GM15510 (cell line): ENCODE data around the gene FRS3.

Experiments
- POLR2A ChIP-seq: IDR thresholded peaks from 3 replicates; pipeline ENCODE4 v1.6.1; 2011; ENCODE audit warnings: borderline replicate concordance; ENCODE audit not compliant: insufficient read length; ENCODE audit errors: extremely low read depth

FRS3 gene, protein sequence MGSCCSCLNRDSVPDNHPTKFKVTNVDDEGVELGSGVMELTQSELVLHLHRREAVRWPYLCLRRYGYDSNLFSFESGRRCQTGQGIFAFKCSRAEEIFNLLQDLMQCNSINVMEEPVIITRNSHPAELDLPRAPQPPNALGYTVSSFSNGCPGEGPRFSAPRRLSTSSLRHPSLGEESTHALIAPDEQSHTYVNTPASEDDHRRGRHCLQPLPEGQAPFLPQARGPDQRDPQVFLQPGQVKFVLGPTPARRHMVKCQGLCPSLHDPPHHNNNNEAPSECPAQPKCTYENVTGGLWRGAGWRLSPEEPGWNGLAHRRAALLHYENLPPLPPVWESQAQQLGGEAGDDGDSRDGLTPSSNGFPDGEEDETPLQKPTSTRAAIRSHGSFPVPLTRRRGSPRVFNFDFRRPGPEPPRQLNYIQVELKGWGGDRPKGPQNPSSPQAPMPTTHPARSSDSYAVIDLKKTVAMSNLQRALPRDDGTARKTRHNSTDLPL

DNA sequence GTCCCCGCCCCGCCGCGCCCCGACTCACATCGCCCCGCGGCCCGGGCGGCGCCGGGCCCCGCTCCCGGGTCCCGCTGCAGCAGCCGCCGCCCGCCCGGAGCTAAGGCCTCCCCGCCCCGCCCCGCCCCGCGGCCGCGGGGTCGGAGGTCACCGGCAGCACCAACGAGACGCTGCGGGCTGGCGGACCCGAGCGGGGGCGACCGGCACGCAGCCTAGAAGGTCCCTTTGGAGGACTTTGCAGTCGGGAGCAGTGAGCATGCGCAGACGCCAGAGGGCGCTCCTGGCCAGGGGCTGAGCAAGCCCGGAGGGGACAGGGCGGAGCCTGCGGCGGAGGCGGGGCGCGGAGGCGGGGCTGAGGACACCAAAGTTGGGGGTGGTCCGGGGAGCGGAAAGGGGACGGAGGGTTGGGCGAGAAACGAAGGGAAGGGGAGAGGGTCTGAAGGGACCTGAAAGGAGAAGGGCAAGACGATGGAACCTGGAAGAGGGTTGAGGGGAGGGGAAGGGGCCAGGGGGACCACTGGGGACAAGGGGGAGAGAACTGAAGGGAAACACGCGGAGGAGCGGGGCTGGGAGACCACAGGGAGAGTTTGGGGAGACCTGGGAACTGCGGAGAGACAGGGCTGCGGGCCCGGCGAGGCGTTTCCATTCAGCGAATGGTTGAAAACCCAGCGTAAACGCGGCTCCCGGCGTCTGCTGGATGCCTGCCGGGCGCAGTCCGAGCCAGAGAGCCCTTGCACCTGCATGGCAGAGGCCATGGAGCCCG is at the start of gene FRS3:
Gene FRS3 (minus strand): TSS at position 113 of the 763 bp plus-strand sequence. CDS start 2,913 bp downstream, outside the sequence.
- peak; percentile 59 for TF ChIP-seq POLR2A

DNA sequence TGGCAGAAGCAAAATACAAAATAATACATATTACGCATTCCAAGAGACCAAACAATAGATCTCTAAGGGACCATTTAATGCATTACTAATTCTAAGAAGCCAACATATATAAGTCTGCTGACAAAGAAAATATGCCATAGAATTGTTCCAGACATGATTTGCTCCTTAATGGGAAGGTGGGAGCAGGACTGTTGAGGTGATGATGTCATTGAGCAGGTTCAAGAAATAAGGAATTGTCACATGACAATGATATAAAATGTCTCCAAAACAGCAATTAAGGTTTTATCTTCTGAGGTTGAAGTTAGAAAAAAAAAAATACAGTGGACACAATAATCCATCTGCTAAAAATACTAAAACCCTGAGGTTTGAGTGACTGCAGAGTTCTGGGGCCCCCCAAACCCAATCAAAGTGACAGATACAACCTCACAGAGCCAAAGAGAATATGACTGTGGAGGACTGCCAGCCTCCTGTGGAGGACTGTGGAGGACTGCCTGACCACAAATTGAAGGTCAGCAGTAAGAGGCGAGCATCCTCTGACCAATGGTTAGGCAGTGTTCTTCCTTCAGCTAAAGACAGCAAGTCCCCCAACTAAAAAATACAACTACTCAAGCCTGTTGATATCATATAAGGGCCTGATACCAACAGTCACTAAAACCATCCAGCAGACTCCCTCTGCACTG is 46.8 kb upstream of the FRS3 start:
- TF ChIP-seq POLR2A = no peak

DNA sequence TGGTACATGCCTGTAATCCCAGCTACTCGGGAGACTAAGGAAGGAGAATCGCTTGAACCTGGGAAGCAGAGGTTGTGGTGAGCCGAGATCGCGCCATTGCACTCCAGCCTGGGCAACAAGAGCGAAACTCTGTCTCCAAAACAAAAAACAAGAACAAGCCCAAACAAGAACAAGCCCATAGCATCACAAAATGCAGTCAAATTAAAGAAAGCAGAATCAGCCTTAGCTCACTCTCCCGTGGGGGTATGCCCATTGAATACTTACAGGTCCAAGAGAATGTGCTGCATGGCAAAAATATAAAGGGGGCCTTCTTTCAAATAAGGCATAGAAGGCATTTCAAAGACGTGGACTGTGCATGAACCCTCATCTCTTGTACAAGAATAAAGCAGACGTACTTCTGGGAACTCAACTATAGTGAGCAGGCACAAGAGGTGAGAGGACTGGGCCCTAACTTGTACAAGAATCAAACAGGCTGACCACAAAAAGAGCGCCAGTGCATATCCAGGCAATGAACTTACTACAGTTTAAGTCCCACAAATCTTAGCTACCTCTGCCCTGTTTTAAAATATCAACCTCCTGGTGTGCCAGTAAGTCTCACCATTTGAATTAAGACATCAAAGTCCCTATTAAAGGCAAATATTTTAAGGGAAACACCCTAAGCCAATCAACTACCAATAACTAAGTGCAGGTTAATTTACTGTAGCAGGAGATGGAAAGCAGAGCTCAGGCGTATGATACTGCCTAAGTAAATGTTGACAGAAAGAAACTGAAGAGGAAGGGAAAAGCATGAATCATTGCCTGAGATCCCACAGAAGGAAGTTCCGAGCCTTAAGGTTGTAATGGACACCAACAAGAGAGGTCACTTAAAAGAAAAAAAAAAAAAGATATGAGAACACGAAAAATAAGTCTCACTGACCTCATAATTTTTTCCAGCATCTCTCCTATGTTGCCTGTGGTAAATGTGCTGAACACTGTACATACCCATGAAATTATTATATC is 45.2 kb upstream of the FRS3 start:
- no peak for TF ChIP-seq POLR2A

DNA sequence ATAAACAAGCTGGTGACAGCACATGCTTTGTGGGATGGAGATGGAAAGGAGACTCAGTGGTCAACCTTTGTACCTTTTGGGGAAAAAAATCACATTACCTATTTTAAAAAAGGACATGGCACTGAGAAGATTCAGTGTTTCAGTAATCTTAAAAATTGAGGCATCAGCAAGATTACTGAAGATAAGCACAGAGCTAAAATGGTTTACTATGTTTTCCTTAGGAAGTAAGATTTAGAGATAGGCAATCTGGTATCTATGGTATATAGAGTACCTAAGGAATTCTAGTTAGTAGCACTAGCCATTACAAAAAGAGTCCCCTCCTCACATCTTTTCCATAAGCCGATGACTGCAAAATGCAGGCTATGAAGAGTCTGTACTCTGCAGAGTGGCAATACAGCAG is 43.5 kb upstream of the FRS3 start:
- TF ChIP-seq POLR2A = no peak

DNA sequence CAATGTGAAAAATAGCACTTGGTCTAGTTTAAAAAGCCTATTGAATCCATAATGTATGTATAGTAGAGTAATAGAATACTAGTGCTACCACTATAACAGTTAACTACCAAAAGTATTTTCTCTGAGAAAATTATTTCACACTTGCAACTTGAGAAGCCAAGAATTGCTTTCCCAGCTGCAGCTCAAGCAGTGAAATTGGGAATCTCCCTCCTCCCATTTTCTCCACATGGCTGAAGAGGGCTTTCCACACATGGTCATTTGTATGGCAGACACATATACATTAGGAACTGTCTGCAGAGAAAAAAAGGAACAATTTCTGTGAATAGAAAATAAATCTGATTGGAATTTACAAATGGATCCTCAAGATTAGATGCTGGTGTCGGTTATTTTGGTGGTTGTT is 42.3 kb upstream of the FRS3 start:
- TF ChIP-seq POLR2A = no peak

DNA sequence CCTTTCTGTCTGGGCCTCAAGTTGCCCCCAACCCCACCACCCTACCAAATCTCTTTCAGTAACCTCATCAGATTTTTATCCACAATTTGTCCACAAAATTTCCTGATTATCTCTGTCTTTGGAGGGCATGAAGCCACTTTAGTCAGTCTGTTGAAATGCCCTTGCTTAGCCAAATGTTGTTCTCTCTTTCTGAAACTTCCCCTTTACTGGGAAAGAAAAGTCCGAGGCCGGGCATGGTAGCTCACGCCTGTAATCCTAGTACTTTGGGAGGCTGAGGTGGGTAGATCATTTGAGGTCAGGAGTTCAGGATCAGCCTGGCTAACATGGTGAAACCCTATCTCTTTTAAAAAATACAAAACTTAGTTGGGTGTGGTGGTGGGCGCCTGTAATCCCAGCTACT is 41.6 kb upstream of the FRS3 start:
- no peak for TF ChIP-seq POLR2A

DNA sequence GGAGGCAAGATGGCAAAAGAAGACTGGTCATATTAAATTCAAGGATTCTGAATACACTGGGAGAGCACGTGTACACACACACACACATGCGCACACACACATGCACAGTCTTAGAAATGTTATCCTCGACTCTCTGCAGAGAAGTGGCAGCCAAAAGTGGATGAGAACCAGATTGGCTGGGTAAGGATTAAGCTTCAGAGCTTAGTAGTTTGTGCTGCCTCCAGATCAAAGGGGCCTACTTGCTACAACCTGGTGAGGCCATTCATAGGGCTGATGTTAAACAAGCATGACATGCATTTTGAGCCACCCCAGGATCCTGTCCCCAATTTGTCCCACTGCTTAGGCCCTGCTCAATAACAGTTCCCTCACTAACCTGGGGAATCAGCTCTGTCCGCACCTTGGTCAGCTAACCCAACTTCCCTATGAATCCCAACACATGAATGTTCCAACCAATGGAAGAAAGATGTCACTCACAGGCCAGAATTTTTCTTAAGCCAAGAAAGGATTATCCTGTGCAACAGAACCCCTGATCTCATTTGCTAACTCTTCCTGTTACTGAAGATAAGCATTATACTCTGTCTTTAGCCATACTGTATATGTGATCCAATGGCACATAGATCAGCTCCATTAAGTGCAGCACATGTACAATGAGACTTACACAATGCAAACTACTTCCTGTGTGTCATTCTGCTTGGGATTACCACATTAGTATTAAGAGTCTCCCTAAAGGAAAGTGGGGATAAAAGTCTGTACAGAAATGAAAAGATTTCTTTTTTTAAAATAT is 38.8 kb upstream of the FRS3 start:
- no peak for TF ChIP-seq POLR2A

DNA sequence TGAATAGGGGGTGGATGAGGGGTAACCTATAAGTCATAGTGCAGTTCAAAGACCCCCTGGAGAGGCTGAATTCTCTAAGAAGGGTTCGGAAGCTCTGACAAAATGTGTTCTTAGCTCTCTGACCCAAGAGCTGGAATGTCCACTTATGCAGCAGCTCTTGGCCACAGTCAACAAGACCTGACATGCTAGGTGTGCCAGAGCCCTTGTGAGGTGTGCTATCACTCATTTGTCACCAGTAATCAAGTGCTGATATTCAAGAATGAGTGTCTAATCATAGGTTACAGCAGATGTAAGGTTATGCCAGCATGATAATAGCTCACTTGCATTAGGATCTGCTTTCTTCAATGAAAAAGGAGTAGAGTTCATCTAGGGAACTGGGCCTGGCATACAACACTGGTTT is 35.9 kb upstream of the FRS3 start:
- no peak for TF ChIP-seq POLR2A

DNA sequence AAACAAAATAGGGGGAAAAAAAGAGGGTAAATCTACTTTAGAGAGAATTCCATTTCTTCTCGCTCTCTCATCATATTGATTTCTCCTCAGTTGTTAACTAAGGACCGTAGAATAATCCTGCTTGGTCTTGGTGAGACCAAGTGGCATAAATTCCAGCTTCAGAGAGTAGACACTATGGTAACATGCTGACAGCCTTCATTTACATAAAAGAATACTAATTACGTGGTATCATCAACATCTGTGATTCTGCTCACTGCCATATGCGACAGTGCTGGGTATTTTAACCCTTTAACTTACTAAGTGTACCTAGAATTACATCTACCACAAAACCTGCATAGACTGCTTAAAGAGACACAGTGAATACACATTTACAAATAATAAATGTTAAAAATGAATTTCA is 34.9 kb upstream of the FRS3 start:
- no peak for TF ChIP-seq POLR2A

DNA sequence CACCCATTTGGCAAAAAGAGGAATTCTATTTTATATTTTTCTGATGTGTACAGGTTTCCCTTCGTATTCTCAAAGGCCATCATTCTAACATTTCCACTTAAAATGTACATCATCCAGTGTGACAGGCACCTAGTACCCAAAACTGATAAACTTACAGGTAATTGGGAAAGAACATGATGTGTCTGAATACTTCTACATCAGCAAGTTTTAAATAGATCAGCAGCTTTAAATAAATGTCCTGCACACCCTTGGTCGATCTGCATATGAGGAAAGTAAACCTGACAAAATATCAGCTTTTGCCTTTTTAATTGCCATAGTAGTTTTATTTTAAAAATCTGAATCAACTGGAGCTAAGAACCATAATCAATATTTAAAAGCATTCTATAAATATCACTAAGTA is 34.3 kb upstream of the FRS3 start:
- TF ChIP-seq POLR2A = no peak

DNA sequence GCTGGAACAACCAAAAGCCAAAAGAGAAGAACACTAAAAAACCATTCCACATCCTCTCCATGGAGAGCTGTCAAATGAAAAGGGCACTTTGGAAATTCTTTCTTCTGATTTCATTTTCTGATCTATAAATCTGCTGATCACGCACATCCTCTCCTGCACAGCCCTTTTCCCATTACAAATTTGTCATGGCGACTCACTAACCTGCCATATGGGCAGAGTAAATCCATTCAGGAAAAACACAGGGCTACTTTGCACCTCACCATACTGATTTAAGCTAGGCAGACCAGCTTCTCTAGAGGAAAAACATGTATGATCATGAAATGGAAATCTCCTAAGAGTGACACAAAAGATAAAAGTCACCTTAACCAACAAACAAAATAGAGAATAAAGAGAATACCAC is 33.8 kb upstream of the FRS3 start:
- TF ChIP-seq POLR2A = no peak

DNA sequence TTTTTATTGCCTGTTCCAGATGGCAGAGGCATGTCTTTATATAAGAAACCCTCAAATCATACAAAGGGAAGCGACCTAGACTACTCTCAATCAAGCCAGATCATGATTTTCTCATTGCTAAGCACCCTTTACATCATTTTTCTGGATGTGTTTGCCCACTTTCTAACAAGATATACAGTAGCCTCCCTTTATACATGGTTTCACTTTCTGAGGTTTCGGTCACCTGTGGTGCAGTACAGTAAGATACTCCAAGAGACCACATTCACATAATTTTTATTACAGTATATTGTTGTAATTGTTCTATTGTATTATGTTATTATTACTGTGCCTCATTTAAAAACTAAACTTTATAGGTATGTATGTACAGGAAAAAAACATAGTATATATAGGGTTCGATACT is 31.4 kb upstream of the FRS3 start:
- no peak for TF ChIP-seq POLR2A
